GM18517 (cell line): Measurements from ENCODE around the gene ZYG11B.
A peak's percentile ranks its signal among the peaks of the same experiment; 100 is the strongest.
"Not testable (repeated sequence)": the region's sequence is repeated elsewhere in the genome, so short reads cannot be mapped to it uniquely, and the experiment has no call there.

ENCODE experiments used
- ATAC-seq: cut with Tn5 transposase; IDR thresholded peaks from one replicate; pipeline ENCODE4 v1.9.1; 2021; ENCODE audit warnings: mild to moderate bottlenecking, moderate library complexity; ENCODE audit not compliant: unreplicated experiment

ZYG11B gene

DNA sequence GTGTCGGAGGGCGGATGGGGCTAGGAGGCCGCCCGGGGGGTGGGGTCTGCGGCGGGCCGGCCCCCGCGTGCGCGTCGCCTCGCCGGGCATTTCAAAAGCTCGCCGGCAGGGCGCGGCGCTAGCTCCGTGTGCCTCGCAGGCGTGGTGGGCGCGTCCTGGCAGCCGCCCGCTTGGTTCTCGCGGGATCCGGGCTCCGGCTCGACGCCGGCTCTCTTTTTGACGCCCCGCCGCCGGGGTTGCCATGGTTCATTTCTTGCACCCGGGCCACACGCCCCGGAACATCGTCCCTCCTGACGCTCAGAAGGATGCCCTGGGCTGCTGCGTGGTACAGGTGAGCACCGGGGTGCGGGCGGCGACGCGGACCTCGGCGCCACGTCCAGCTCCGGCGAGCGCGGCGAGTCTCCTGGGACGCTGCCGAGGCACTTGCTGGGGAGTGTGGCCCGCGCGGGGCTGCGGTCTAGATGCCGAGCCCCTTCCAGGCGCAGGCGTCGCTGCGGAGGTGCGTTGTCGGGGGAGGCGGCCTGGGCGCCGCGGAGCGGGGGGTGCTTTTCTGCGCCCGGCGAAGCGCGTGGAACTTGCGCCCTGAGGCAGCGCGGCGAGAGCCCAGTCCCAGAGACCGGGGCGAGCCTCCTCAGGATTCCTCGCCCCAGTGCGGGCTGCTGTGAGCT lies 116.5 kb downstream of the ZYG11B start, which contains the start of gene ZYG11A:
Gene ZYG11A, plus strand, starts transcription at position 118 of the 668 bp plus-strand sequence. Its CDS starts 124 bp downstream, at position 242.
- peak; percentile 77 for ATAC-seq

DNA sequence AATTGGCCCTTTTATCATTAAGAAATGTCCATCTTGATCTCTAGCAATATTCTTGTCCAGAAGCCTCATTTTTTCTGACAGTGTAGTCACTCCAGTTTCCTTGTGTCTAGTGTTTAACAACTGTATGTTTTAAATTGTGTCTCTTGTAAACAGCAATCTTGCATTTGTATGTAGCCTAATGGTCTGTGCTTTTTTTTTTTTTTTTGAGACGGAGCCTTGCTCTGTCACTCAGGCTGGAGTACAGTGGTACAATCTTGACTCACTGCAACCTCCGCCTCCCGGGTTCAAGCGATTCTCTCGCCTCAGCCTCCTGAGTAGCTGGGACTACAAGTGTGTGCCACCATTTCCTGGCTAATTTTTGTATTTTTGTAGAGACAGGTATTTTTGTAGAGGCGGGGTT lies 118.9 kb downstream of the ZYG11B start:
- not testable (repeated sequence) for ATAC-seq

DNA sequence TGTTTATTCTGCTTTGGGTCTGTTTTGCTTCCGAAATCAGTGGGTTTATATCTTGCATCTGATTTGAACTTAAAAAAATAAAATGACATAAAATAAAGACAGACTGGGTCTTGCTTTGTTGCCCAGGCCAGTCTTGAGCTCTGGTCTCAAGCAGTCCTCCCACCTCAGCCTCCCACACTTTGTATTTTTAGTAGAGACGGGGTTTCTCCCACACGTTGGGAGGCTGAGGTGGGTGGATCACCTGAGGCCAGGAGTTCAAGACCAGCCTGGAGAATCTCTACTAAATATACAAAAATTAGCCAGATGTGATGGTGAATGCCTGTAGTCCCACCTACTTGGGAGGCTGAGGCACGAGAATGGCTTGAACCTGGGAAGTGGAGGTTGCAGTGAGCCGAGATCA lies 122.2 kb downstream of the ZYG11B start:
- ATAC-seq = no peak

DNA sequence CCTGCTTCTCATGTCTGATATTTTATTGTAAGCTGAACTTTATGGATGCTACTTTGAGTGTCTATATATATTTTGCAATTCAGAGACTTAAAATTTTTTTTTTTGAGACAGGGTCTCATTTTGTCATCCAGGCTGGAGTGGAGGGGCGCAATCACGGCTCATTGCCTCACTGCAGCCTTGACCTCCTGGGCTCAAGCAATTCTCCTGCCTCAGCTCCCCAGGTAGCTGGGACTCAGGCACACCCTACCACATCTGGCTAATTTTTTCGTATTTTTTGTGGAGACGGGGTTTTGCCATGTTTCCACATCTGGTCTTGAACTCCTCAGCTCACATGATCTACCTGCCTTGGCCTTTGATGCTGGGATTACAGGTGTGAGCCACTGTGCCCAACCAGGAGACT lies 124.7 kb downstream of the ZYG11B start:
- no peak for ATAC-seq

DNA sequence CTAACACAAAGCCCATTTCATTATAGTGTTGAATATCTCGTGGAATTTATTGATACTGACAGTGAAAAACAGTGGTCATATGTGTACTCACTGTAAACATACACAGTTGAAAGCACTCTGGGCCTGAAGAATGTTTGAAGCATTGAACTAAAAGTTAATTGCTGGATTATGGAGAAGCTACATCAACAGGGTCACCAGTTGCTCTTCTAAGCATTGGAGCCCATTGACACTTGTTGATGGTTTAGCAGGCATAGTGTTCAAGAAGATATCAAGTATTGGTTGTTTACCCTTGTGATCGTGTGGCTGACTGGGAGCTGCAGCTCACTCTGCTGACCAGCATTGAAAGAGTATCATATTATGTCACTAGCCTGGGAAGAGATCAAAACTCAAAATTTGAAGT lies 126.6 kb downstream of the ZYG11B start:
- ATAC-seq = no peak

DNA sequence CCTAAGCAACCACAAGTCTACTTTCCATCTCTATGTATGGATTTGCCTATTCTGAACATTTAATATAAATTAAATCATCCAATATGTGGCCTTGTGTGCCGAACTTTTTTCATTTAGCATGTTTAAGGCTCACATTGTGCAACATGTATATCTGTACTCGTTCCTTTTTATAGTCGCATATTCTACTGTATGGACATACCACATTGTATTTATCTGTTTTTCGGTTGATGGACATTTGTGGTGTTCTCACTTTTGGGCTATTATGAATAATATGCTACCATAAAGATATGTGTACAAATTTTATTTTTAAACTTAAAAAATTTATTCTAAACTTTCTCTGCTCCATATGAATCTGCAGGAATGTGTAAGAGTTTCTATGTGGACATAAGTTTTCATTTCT lies 129.3 kb downstream of the ZYG11B start:
- ATAC-seq = no peak

DNA sequence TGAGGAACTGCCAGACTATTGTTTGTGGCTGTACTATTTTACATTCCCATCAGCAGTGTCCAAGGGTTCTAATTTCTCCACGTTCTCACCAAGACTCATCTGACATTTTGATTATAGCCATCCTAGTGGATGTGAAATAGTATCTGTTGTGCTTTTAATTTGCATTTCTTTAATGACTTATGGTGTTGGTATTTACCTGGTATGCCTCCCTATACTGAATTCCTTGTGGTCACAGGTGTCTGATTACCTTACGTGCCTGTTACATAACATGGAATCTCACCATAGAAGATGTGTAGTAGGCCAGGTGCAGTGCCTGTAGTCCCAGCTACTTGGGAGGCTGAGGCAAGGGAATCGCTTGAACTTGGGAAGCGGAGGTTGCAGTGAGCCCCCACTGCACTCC lies 129.8 kb downstream of the ZYG11B start:
- no peak for ATAC-seq

DNA sequence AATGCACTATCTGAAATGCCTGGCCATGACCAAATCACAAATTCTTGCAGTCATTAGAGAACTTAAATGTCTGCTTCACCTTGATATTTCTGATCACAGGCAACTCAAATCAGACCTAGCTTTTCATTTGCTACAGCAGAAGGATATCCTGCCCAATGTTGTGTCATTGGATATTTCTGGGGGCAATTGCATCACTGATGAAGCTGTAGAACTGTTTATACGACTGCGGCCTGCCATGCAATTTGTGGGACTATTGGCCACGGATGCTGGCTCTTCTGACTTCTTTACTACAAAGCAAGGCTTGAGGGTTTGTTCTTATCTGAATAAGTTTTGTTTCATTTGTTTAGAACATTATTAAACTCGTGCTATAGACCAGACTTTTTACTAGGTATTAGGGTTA lies 131.2 kb downstream of the ZYG11B start:
- no peak for ATAC-seq

DNA sequence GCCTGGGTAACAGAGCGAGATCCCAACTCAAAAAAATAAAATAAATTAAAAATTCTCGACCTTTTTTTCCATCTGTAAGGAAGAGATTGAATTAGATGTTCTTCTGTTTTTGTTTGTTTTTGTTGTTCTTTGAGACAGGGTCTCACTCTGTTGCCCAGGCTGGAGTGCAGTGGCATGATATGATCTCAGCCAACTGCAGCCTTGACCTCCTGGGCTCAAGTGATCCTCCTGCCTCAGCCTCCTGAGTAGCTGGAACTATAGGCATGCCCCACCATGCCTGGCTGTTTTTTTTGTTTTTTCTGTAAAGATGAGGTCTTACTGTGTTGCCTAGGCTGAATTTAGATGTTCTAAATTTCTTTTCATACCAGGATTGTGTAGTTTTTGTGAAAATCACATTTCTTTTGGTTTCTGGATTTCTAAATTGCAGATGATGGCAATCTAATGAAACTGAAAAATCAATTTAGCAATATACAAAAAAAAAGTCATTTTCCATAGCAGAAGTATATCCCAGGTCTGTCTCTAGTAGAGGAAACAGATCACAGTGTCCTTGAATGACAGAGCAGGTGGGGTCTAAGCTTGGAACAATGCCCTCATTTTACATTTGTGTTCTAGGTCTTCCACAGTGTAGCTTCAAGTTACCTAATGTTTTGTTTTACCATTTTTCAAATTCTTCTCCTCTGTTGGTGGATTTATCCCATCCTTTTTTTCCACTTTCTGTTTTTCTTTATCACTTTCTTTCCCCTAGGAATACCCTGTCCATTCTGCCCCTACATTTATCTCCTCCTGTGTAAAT lies 136.6 kb downstream of the ZYG11B start:
- no peak for ATAC-seq

DNA sequence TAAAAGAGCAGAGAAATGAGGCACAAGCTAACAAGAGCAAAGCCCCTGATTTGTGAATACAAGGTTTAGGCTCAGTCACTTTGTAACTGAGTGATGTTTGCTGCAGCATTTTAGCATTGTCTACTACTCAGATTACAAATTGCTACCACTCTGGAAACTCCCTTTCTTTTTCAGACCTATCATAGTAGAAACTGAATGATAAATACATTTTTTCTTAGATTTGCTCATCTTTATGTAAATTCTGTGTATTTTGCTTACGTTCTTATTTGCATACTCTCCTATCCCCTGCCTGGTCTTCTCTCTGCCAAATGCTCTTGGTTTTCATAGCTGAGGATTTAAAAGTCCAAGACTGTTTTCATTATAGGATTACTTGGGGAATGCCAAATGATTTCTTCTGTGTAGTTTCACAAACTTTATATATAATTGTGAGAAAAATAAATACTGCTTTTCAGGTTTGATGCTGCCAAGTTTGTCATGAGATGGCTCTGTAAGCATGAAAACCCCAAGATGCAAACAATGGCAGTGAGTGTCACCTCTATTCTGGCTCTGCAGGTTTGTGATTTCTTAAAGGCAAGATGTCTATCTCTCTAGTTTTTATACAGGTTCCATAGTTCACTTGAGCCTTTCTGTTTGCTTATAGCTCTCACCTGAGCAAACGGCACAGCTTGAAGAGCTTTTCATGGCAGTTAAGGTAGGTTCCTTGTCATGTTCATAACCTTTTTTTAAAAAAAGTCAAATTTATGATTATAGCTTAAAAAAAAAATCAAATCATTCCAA lies 141.0 kb downstream of the ZYG11B start:
- ATAC-seq = peak; percentile 92

DNA sequence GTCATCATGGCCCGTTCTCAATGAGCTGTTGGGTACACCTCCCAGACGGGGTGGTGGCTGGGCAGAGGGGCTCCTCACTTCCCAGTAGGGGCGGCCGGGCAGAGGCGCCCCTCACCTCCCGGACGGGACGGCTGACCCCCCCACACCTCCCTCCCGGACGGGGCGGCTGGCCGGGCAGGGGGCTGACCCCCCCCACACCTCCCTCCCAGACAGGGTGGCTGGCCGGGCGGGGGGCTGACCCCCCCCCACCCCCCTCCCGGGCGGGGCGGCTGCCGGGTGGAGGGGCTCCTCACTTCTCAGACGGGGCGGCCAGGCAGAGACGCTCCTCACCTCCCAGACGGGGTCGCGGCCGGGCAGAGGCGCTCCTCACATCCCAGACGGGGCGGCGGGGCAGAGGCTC lies 143.5 kb downstream of the ZYG11B start:
- ATAC-seq = not testable (repeated sequence)

DNA sequence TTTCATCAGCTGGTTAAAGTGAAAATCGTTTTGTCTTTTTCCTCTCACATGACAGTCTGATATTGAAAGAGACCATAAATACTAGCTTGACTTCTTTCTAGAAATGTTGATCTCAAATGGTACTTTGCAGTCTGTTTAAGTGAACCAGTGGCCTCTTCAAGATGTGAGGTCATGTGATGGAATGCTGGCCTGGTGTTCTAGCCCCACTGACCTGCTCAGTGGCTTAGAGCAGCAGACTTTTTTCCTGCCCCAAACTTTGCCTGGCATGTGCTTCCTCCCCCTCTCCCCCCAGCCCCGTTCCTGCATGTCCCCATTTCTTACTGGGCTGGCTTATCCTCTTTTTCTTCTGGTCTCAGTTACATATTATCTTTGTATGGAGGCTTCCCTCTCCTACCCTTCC lies 150.6 kb downstream of the ZYG11B start:
- no peak for ATAC-seq
